GM18505 (cell line): ENCODE data around the gene PRDM16.

Experiments
- ATAC-seq: cut with Tn5 transposase; IDR thresholded peaks from one replicate; pipeline ENCODE4 v1.9.1; 2021; ENCODE audit not compliant: unreplicated experiment
- POLR2A ChIP-seq: IDR thresholded peaks from 4 replicates; pipeline ENCODE4 v1.6.1; 2011; ENCODE audit warnings: borderline replicate concordance; ENCODE audit not compliant: insufficient read depth, insufficient read length; ENCODE audit errors: extremely low read depth

Gene PRDM16

GRCh38 chr1:3359351-3359750 is 290.3 kb downstream of the PRDM16 start:
- TF ChIP-seq POLR2A, result no peak
- no peak for ATAC-seq

- no peak for ATAC-seq
- no peak for TF ChIP-seq POLR2A
These were observed 290.9 kb downstream of the PRDM16 start for GRCh38 chr1:3359756-3360440.

- ATAC-seq, result no peak
- TF ChIP-seq POLR2A, result no peak
These were observed 291.7 kb downstream of the PRDM16 start for GRCh38 chr1:3360646-3361257.

- ATAC-seq, result no peak
- TF ChIP-seq POLR2A, result no peak
These were observed 294.0 kb downstream of the PRDM16 start for GRCh38 chr1:3363023-3363422.

- ATAC-seq, result no peak
- TF ChIP-seq POLR2A, result no peak
These were observed 294.8 kb downstream of the PRDM16 start for GRCh38 chr1:3363756-3364155.

- TF ChIP-seq POLR2A, result no peak
- no peak for ATAC-seq
These were observed 295.5 kb downstream of the PRDM16 start for GRCh38 chr1:3364551-3364950.

GRCh38 chr1:3364983-3365382 is 296.0 kb downstream of the PRDM16 start:
- no peak for TF ChIP-seq POLR2A
- no peak for ATAC-seq

- no peak for ATAC-seq
- no peak for TF ChIP-seq POLR2A
These were observed 296.6 kb downstream of the PRDM16 start for GRCh38 chr1:3365523-3366125.

GRCh38 chr1:3366126-3367051 is 297.4 kb downstream of the PRDM16 start:
- TF ChIP-seq POLR2A, result no peak
- ATAC-seq, result no peak

- TF ChIP-seq POLR2A, result no peak
- no peak for ATAC-seq
These were observed 298.4 kb downstream of the PRDM16 start for GRCh38 chr1:3367376-3367775.

- no peak for TF ChIP-seq POLR2A
- ATAC-seq, result no peak
These were observed 299.1 kb downstream of the PRDM16 start for GRCh38 chr1:3368059-3368458.

- no peak for ATAC-seq
- TF ChIP-seq POLR2A, result no peak
These were observed 299.9 kb downstream of the PRDM16 start for GRCh38 chr1:3368711-3369445.
